Nephron (organoid): ENCODE data around the gene CCNY.

Experiments used
- H3K27ac Mint-ChIP-seq, 3 experiments: 2 replicates each; pipeline ENCODE4 v1.8.0; 2020; ENCODE audit warnings: mixed read lengths in 3 of 3, mild to moderate bottlenecking in 2 of 3, moderate library complexity in 1 of 3
- H3K27me3 Mint-ChIP-seq: 2 replicates; pipeline ENCODE4 v1.8.0; 2021; ENCODE audit warnings: low read depth, mild to moderate bottlenecking, moderate library complexity, mixed read lengths
- H3K36me3 Mint-ChIP-seq: 2 replicates; pipeline ENCODE4 v1.8.0; 2020; ENCODE audit warnings: low read depth, mixed read lengths
- H3K4me1 Mint-ChIP-seq: 2 replicates; pipeline ENCODE4 v1.8.0; 2020; ENCODE audit warnings: mixed read lengths
- H3K4me3 Mint-ChIP-seq, 3 experiments: 2 replicates each; pipeline ENCODE4 v1.8.0; 2020; ENCODE audit warnings: mild to moderate bottlenecking in 3 of 3, mixed read lengths in 3 of 3, moderate library complexity in 2 of 3
- H3K9me3 Mint-ChIP-seq: 2 replicates; pipeline ENCODE4 v1.8.0; 2020; ENCODE audit warnings: mixed read lengths
- TF ChIP-seq, protein P1 (sequence below), 3 experiments: fragments of 200-600 bp; sonication (generic); IDR thresholded peaks; one replicate each; pipeline ENCODE4 v1.5.0; 2021; ENCODE audit warnings: antibody characterized with exemption in 3 of 3; ENCODE audit not compliant: unreplicated experiment in 3 of 3

Gene CCNY

DNA sequence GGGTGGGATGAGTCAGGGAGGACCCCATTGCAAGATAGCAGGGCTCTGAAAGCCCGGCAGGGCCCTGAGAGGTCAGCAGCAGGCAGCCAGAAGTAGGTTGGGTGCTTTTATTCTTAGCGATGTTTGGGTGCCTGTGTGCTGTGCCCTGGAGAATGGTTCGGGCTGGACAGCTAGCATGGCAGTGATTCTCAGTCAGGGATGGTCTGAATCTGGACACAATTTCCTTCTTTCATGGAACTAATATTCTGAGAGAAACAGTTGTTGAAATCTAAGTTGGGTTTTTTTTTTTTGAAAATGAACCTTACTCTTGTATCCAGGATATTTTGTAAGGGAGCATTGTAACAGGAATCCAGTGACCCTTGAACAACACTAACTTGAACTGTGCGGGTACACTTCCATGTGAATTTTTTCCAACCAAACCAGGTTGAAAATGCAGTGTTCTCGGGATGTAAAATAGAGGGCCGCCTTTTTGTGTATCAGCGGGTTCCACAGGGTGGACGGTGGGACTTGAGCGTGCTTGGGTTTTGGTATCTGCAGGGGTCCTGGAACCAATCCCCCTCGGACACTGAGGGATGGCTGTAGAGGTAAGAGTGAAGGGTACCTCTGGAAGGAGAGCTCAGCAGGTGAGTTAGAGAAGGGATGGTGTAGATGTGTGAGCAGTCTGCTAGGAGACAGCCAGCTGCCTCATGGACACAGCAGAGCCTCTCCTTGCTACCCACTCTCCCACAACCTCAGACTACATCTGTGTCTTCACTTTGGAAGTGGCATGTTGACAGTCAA lies 12.5 kb downstream of the CCNY start:
- no peaks in the 10 kb centered on the region for H3K9me3 Mint-ChIP-seq
- H3K27ac Mint-ChIP-seq, result no peak overlapping the region
- H3K4me3 Mint-ChIP-seq, result no peak overlapping the region
- TF ChIP-seq, protein P1, sequence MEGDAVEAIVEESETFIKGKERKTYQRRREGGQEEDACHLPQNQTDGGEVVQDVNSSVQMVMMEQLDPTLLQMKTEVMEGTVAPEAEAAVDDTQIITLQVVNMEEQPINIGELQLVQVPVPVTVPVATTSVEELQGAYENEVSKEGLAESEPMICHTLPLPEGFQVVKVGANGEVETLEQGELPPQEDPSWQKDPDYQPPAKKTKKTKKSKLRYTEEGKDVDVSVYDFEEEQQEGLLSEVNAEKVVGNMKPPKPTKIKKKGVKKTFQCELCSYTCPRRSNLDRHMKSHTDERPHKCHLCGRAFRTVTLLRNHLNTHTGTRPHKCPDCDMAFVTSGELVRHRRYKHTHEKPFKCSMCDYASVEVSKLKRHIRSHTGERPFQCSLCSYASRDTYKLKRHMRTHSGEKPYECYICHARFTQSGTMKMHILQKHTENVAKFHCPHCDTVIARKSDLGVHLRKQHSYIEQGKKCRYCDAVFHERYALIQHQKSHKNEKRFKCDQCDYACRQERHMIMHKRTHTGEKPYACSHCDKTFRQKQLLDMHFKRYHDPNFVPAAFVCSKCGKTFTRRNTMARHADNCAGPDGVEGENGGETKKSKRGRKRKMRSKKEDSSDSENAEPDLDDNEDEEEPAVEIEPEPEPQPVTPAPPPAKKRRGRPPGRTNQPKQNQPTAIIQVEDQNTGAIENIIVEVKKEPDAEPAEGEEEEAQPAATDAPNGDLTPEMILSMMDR (IDR thresholded peaks at IDR 0.05; ENCODE audit: unreplicated experiment in 3 of 3), result no peak
- H3K36me3 Mint-ChIP-seq, result no peaks in the 10 kb centered on the region
- no peaks in the 10 kb centered on the region for H3K27me3 Mint-ChIP-seq
- peaks cover 74% of the 10 kb centered on the region for H3K4me1 Mint-ChIP-seq

DNA sequence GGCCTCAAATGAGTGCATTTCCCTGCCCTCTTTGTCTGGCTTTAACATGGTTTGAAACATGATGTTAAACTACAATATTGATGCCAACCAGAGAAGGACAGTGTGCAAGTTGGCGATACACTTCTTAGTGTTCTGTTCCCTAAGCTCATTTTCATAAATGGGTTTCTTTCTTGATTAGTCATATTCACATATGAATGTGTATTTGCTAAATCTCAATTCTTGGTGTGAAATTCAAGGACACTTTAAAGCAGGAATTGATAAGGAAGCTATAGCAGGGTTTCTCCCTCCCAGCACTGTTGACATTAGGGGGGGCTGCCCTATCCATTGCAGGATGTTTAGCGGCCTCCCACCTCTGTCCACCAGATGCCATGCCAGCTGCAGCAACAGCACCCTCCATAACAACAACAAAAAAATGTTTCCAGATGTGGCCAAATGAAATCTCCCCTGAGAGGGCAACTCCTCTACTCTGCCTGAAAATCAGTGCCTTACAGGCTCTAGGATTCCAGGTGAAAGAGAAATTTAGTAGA lies 13.1 kb downstream of the CCNY start:
- Mint-ChIP-seq H3K27me3 (no peaks in the 10 kb centered on the region), H3K9me3 (no peaks in the 10 kb centered on the region), H3K4me3 (no peak overlapping the region), H3K4me1 (peaks cover 79% of the 10 kb centered on the region), H3K36me3 (no peaks in the 10 kb centered on the region), H3K27ac (peak overlapping the region in 1 of 3 experiments; percentile 27)
- TF ChIP-seq, protein P1 (IDR thresholded peaks at IDR 0.05; ENCODE audit: unreplicated experiment in 3 of 3), result no peak

DNA sequence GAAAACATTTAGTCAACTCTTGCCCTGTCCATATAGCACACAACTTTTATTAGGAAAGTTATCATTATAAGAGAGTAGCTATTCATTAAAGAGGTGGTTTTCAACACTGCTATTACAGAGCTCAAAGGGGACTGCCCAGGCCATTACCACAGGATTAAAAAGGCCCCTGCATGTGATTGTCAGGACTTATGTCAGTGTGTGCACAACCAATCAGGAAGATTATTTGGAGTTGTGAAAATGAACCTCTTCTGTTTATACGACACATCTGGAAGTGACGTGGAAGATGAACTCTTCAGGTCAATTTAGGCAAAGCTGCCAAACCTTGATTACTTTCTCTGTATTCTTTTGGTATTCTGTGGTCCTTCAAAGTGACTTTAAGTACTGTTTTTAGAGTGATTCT lies 14.7 kb downstream of the CCNY start:
- Mint-ChIP-seq H3K4me1 (peaks cover 82% of the 10 kb centered on the region), H3K4me3 (no peak overlapping the region), H3K36me3 (no peaks in the 10 kb centered on the region), H3K27me3 (no peaks in the 10 kb centered on the region), H3K27ac (peak overlapping the region in 1 of 3 experiments; percentile 13), H3K9me3 (no peaks in the 10 kb centered on the region)
- TF ChIP-seq, protein P1 (IDR thresholded peaks at IDR 0.05; ENCODE audit: unreplicated experiment in 3 of 3), result no peak

DNA sequence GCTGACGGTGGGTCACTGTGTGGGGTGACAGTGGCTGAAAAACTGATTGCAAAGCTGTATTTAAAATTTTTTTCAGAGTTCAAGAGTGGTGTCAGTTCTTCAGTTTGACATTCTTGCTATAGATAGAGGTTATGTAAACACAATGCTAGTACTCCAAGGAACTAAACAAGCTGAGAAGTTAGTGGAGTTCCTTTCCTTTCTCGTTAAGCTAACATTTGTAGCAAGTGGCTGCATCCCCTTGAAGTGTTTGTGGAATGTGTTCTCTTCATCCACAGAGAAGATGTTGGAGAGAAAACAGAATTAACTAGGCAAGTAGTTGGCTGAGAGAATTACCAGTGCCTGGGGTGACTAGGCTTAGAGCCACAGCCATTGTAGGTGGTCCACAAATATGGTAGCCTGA lies 15.8 kb downstream of the CCNY start:
- TF ChIP-seq, protein P1 (IDR thresholded peaks at IDR 0.05; ENCODE audit: unreplicated experiment in 3 of 3), result no peak
- H3K4me3 Mint-ChIP-seq, result no peak overlapping the region

DNA sequence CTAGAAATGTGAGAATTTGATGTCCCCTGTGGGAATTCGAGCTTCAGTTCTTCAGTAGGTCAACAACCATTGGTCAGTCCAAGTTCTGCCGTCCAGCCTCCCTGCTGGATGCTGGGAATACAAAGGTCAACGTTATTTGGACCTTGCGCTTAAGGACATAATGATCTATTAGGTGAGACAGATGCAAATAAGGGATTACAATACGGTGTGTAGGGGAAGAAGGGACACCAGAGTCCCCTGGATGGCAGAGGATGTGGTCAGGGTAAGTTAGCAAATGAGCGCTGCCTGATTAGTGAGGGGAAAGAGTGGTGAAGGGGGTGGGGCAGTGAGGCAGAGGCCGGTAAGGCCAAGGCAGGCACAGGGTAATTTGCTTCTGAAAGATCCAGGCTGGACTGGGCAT lies 16.2 kb downstream of the CCNY start:
- H3K9me3 Mint-ChIP-seq, result no peaks in the 10 kb centered on the region
- TF ChIP-seq, protein P1 (IDR thresholded peaks at IDR 0.05; ENCODE audit: unreplicated experiment in 3 of 3), result no peak
- H3K4me3 Mint-ChIP-seq, result no peak overlapping the region
- peaks cover 83% of the 10 kb centered on the region for H3K4me1 Mint-ChIP-seq
- H3K36me3 Mint-ChIP-seq, result no peaks in the 10 kb centered on the region
- no peaks in the 10 kb centered on the region for H3K27me3 Mint-ChIP-seq
- H3K27ac Mint-ChIP-seq, result no peak overlapping the region

More for the DNA sequence above, 15.8 kb downstream of the CCNY start:
- peaks cover 83% of the 10 kb centered on the region for H3K4me1 Mint-ChIP-seq
- H3K27ac Mint-ChIP-seq, result no peak overlapping the region
- no peaks in the 10 kb centered on the region for H3K27me3 Mint-ChIP-seq
- no peaks in the 10 kb centered on the region for H3K9me3 Mint-ChIP-seq
- no peaks in the 10 kb centered on the region for H3K36me3 Mint-ChIP-seq

DNA sequence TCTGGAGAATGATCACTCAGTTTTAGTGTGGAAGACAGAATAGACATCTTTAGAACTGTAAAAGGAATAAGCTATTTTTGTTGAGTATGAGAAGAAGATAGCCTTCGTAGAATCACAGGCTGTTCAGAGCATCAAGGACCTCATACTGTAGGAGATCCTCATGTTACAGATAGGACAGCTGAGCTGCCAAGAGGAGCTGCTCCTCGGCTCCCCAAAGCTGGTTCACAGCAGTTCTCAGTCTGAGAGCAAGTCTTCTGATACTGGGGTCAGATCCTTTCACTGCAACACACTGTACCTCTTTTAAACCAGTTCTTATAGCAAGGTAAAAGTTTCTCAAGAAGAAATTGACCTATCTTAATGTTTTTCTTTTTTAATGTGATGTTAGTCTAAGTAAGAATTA lies 17.1 kb downstream of the CCNY start:
- Mint-ChIP-seq H3K4me1 (peaks cover 81% of the 10 kb centered on the region), H3K27me3 (no peaks in the 10 kb centered on the region), H3K9me3 (no peaks in the 10 kb centered on the region), H3K27ac (no peak overlapping the region), H3K36me3 (no peaks in the 10 kb centered on the region), H3K4me3 (no peak overlapping the region)
- TF ChIP-seq, protein P1 (IDR thresholded peaks at IDR 0.05; ENCODE audit: unreplicated experiment in 3 of 3), result no peak
